HL-60 (cell line): ENCODE results near the gene LARP4B.

Source experiments
- CTCF ChIP-seq: IDR thresholded peaks from one replicate; pipeline ENCODE4 v1.5.1; 2011; ENCODE audit warnings: low read length, control low read depth, inconsistent platforms; ENCODE audit not compliant: insufficient read depth
- GABPA ChIP-seq: IDR thresholded peaks from 2 replicates; pipeline ENCODE4 v1.6.1; 2012; ENCODE audit warnings: low read depth
- POLR2AphosphoS5 ChIP-seq: IDR thresholded peaks from 2 replicates; pipeline ENCODE4 v1.6.1; 2012; ENCODE audit warnings: low read depth
- SPI1 ChIP-seq: IDR thresholded peaks from 2 replicates; pipeline ENCODE4 v1.6.1; 2012; ENCODE audit warnings: low read depth, mild to moderate bottlenecking, borderline replicate concordance

- no peak for TF ChIP-seq CTCF
- TF ChIP-seq POLR2AphosphoS5, result no peak
- TF ChIP-seq GABPA, result no peak
- TF ChIP-seq SPI1, result no peak
Measured at GRCh38 chr10:839550-840205, 91.8 kb downstream of the LARP4B start.
